Uterus (tissue), 2 donors: Measurements from ENCODE around the gene TMEM272.

Experiments used
- CTCF ChIP-seq, 4 experiments: fragments of 200-600 bp in 2 of 4; fragments of 450-650 bp in 2 of 4; sonication (generic) in 2 of 4; IDR thresholded peaks; one replicate each; pipeline ENCODE4 v1.5.1; 2016 to 2019; ENCODE audit warnings: antibody characterized with exemption in 4 of 4, mild to moderate bottlenecking in 2 of 4, moderate library complexity in 1 of 4
- POLR2A ChIP-seq, 2 donors: fragments of 450-650 bp; IDR thresholded peaks; one replicate each; pipeline ENCODE4 v1.6.1; 2016; ENCODE audit warnings: antibody characterized with exemption in 2 of 2, mild to moderate bottlenecking in 1 of 2, moderate library complexity in 1 of 2

GRCh38 chr13:51795419-51795818 lies 49.6 kb downstream of the TMEM272 start:
- TF ChIP-seq CTCF (IDR thresholded peaks at IDR 0.05) (no peak), POLR2A (IDR thresholded peaks at IDR 0.05) (no peak)
